HG02840 (cell line): ENCODE results near the gene KAZN.

Source experiments
- ATAC-seq: cut with Tn5 transposase; IDR thresholded peaks from one replicate; pipeline ENCODE4 v1.9.1; 2021; ENCODE audit warnings: mild to moderate bottlenecking, moderate library complexity, moderate number of reproducible peaks; ENCODE audit not compliant: unreplicated experiment, low FRiP score

Gene KAZN

GRCh38 chr1:14896381-14897079 is 298.0 kb downstream of the KAZN start:
- no peak for ATAC-seq

DNA sequence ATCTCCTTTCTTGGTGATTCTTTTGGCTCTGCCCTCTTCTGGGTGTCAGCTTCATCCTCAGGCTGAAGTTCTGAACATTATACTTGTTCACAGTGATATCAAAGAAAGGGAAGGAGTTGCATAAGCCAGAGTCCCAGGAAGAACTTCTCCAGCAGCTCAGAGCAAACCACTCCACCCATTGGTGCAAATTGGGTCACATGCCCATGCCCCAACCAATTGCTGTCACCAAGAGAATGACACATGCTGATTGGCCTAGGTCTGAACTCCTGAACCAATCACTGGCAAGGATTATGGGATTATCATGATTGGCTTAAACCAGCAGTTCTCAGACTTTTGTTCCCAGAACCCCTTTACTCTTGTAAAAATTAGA is 298.6 kb downstream of the KAZN start:
- ATAC-seq = no peak

DNA sequence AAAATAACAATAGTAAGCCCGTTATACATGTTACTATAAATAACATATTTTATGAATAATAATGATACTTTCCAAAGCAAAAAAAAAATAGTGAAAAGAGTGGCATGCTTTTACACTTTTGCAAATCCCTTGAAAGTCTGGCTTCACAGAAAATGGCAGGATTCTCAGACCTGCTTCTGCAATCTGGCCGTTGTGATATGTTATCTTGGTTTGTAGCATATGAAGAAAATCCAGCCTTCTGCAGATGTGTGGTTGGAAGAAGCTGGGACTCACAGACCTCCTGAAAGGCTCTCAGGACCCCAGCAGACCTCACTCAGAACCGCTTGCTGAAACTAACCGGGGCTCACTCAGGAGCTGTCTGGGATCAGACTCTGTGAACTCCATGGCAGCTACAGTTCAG is 299.1 kb downstream of the KAZN start:
- no peak for ATAC-seq

GRCh38 chr1:14897997-14898645 is 299.6 kb downstream of the KAZN start:
- ATAC-seq = no peak

GRCh38 chr1:14899686-14900085 is 301.2 kb downstream of the KAZN start:
- ATAC-seq = no peak

GRCh38 chr1:14901371-14901954 is 303.0 kb downstream of the KAZN start:
- ATAC-seq = no peak

GRCh38 chr1:14903922-14904321 is 305.4 kb downstream of the KAZN start:
- ATAC-seq = no peak

DNA sequence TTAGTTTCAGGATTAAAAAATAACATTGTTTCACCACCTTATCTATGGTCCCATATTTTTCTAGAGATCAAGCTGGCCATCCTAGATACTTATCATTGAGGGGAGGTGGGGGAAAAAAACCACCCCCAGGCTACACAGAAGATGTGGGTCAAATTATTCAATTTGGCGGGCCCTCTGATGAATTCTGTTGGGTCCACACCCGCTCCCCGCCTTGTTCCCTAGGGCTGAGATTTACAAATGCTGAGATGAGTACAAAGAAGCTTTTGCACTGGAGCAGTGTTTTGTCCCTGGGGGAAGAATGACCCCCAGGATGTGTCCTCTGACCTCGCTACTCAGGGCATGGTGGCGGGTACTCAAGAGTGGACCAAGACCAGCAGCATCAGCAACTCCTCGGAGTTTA is 308.2 kb downstream of the KAZN start:
- no peak for ATAC-seq

GRCh38 chr1:14907416-14907815 is 308.9 kb downstream of the KAZN start:
- no peak for ATAC-seq

- no peak for ATAC-seq
These were observed 310.8 kb downstream of the KAZN start for GRCh38 chr1:14909273-14909672.

GRCh38 chr1:14909920-14910460 is 311.5 kb downstream of the KAZN start:
- ATAC-seq = no peak

DNA sequence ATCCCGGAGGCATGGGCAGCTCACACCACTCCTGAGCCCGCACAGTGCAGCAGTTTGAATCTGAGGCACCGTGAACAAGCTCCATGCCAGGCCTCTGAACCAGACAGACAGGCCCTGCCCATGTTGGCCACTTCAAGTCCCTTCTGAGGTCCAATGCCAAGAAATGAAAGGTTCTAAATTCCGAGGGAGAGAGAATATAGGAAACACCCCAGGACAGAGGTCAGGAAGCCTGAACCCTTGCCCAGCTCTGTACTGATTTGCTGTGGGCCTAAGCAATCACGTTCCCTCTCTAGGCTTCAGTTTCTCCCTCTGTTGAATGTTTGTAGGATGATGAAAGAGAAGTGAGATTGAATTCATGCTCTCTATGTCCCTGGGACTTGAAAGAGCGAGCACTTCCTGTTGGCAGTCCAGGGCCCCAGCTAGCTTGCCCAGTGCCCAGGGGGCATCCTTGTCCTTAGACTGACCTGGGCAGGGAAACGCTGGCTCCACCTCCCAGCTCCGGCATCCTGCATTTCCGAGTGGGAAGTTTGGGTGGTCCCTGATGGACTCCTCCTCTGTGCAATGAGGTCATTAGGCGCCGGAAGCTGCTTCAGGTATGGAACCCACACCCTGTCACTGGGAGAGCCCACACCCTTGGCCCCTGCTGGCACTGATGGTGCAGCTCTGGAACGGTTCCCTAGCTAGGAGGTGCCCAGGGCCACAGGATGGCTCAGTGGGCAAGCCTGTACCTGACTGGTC is 312.7 kb downstream of the KAZN start:
- no peak for ATAC-seq

DNA sequence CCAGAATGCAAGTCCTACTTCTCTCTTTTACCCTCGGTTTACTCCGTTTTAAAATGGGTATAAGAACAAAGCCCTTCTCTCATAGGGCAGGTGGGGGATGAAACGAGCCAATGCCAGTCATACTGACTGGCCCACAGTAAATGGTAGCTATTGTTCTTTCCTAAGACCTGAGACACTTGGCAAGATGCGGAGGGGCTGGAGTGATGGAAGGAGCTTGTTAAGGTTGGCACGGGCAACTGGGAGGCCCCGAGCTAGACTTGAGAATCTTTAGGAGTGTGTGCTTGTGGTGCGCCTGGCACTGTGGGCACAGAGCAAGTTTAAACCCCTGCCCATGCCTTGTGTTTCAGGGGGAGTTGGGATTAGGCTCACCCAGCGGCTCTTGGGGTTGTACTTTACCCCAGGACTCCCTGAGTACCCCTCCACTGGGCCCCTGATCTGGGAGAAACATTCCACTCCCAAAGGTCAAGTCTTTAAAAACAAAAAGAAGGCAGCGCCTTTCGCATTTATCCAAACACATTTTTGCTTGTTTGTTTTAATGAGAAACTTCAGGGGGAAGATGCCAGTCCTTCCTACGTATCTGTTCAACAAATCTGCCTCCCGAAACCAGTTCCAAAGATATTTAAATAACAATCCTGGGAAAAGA is 314.5 kb downstream of the KAZN start:
- no peak for ATAC-seq

DNA sequence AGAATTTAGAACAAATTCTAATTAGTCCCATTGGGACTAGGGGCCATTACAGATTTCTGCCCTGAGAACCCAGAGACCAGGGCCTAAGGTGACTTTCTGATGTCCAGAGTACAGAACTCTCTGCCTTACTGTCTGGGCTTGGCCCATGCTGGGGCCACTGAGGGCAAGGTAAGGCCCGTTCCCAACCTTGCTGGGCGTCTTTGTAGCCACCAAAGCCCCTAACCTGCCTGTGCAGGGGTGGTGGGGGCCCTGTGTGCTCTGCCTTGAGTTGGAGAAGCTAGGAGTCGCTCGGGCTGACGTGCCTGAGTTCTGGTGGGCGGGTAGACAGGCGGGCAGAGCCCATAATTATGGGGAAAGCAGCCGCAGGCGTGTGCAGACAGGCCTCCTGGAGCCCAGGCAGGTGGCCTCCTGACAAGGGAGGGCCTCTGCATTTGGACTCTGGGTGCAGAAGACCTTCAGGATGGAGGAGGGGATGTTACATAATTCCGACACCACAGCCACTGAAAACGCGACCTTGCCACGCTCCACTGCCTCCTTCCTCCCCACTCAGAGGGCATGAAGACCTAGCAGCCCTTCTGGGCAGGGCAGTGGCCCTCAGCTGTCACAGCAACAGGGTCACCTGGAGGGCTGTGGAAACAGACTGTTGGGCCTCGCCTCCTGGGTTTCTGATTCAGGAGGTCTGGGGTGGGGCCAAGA is 315.1 kb downstream of the KAZN start:
- no peak for ATAC-seq

DNA sequence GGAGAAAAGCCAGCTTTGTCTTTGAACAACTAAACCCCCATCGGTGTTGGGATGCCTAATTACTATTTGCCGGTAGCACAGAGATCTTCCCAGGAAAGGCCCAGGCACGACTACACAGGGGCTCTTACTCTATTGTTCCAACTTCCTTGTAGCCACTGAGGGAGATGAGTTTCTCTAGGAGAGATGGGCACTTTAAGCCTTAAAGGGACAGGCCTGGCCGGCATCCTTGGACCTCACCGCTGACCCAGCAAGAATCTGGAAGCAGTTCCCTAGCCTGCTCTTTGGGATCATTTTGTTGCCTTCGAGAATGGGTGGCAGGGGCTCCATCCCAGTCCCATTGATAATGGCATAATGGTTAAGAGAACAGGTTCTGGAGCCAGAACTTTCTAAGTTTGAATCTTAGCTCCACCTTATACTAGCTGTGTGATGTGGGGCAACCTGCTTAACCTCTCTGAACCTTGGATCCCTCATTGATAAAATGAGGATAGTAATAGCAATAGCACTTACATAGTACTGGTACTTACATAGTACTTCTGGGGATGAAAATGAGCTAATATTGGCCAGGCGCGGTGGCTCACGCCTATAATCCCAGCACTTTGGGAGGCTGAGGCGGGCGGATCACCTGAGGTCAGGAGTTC is 316.0 kb downstream of the KAZN start:
- no peak for ATAC-seq

- ATAC-seq = no peak
These were observed 317.0 kb downstream of the KAZN start for GRCh38 chr1:14915356-14916054.

DNA sequence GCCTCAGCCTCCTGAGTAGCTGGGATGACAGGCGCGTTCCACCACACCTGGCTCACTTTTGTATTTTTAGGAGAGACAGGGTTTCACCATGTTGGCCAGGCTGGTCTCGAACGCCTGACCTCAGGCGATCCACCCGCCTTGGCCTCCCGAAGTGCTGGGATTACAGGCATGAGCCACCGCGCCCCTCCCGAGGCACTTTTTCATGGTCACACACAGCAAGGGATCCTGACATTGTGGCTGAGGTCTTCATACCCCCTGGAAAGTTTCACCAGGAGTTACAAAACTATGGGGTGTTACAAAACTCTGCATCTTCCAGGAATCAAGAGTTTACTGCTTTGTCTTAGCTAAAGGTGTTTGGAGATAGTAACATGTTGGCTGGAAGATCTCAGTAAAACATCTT is 320.8 kb downstream of the KAZN start:
- ATAC-seq = no peak

DNA sequence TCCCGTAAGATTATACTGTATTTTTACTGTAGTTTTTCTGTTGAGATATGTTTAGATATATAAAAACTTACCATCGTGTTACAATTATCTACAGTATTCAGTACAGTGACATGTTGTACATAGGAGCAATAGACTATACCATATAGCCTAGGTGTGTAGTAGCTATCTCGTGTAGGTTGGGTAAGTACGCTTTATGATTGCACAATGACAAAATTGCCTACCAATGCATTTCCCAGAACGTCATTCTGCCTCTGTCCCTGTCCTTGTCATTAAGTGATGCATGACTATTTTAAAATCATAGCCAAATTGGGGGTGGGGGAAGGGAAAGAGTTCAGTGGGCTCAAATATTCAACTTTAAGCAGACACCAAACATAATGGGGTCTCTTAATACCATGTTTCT is 321.3 kb downstream of the KAZN start:
- ATAC-seq = no peak

DNA sequence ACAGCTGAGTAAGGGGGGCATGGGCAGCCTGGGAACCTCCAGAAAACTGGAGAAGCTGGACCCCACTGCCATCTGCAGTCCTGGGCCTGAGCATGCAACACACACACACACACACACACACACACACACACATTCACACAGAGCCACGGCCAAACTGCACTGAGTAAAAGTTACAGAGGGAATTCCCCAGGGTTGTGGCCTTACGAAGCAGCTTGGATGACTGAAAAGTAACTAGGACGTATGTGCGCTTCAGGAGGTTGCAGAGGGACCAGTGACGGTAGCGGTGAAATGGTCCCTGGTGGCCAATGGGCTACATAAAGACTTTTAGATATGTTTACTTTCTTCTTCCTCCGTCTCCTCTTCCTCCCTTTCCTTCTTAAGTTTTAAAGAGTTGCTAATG is 322.6 kb downstream of the KAZN start:
- no peak for ATAC-seq
